Measurements from ENCODE around the gene IGF2BP1.

The IGF2BP1 gene

DNA sequence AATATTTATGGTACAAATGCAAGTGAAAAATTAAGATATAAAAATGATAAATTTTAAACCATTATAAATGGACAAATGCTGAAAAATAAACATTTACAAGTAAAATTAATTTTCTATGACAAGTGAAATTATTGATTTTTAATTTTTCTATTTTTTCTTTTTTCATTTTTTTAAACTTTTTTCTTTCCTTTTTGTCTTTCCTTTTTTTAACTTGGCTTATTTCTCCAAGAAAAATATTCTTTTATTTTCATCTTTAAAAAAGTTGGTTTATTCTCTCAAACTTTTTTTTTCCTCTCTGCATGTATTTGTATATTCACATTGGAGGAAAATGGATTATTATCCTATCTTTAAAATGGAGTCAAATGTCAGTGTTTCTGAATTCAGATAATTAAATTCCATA, 3.9 kb upstream of the IGF2BP1 start:
- H2BK15ac ChIP-seq (ENCODE audit: low read length) = no peak overlapping the region
- H2BK12ac ChIP-seq (ENCODE audit: low read length) = no peak overlapping the region
- H3K4ac ChIP-seq (ENCODE audit: low read length) = no peak overlapping the region
- H3K4me3 ChIP-seq (ENCODE audit: low read length in 2 of 2) = no peak overlapping the region
- no peak overlapping the region for H3K14ac ChIP-seq (ENCODE audit: low read length)
- no peak overlapping the region for H3K18ac ChIP-seq (ENCODE audit: low read length)
- H2BK5ac ChIP-seq (ENCODE audit: low read length) = no peak overlapping the region
- H3K9me3 ChIP-seq (replicated peaks in 1 of 2; ENCODE audit: control insufficient read depth in 2 of 2, insufficient read depth in 1 of 2, low read depth in 1 of 2, low read length in 2 of 2) = no peaks in the 10 kb centered on the region
- no peak overlapping the region for H3K27ac ChIP-seq (replicated peaks; ENCODE audit: low read length)
- no peak overlapping the region for H3K9ac ChIP-seq (ENCODE audit: low read depth, low read length, poor library complexity)
- no peak overlapping the region for H2BK120ac ChIP-seq (ENCODE audit: low read depth, low read length)
- no peak overlapping the region for H2AK5ac ChIP-seq (ENCODE audit: low read depth, low read length)
- no peak for DNase-seq (ENCODE audit: low spot score)
- H3K4me1 ChIP-seq (ENCODE audit: control insufficient read depth in 2 of 2, insufficient read depth in 1 of 2, low read depth in 1 of 2, low read length in 2 of 2) = peaks cover 2 to 28% of the 10 kb centered on the region in 2 donors
- H4K8ac ChIP-seq (ENCODE audit: low read depth, low read length) = no peak overlapping the region
- H4K91ac ChIP-seq (ENCODE audit: low read depth, low read length, poor library complexity) = no peak overlapping the region
- H3K23ac ChIP-seq (ENCODE audit: low read depth, low read length, poor library complexity) = no peak overlapping the region
- H3K79me1 ChIP-seq (ENCODE audit: low read depth, low read length) = no peaks in the 10 kb centered on the region
- no peaks in the 10 kb centered on the region for H3K27me3 ChIP-seq (ENCODE audit: control insufficient read depth in 3 of 3, insufficient read depth in 3 of 3, low read depth in 1 of 3, low read length in 3 of 3)
- no peak overlapping the region for H2AFZ ChIP-seq (ENCODE audit: low read length)
- H3K36me3 ChIP-seq (replicated peaks in 1 of 2; ENCODE audit: control insufficient read depth in 2 of 2, insufficient read depth in 2 of 2, low read length in 2 of 2) = no peaks in the 10 kb centered on the region
- H3K4me2 ChIP-seq (ENCODE audit: insufficient read depth, low read length, poor library complexity, severe bottlenecking) = no peak overlapping the region

DNA sequence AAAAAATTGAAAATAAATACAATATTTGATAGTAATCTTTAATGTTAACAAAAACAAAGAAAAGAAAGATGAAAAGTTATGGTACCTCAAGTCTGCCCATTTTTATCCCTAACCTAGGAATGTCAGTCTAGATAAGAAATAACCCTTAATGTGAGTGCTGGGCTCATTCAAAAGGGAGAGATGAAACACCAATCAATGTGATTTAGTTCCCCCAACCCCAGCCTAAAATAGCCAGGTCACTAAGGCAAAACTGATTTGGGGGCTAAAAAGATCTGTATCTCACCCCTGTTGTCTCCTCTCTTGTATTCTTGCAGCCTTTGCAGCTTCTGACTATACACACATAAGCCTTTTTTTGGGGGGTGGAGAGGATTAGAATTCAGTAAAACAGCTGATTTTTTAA, 3.2 kb upstream of the IGF2BP1 start:
- Histone ChIP-seq H4K8ac (ENCODE audit: low read depth, low read length) (no peak overlapping the region), H2BK15ac (ENCODE audit: low read length) (no peak overlapping the region), H3K4me3 (ENCODE audit: low read length in 2 of 2) (peak overlapping the region in 1 of 2 donors; percentile 17), H2BK12ac (ENCODE audit: low read length) (no peak overlapping the region), H2AK5ac (ENCODE audit: low read depth, low read length) (no peak overlapping the region), H2AFZ (ENCODE audit: low read length) (no peak overlapping the region), H3K4me1 (ENCODE audit: control insufficient read depth in 2 of 2, insufficient read depth in 1 of 2, low read depth in 1 of 2, low read length in 2 of 2) (peaks cover 2 to 28% of the 10 kb centered on the region in 2 donors), H3K27me3 (ENCODE audit: control insufficient read depth in 3 of 3, insufficient read depth in 3 of 3, low read depth in 1 of 3, low read length in 3 of 3) (no peaks in the 10 kb centered on the region), H2BK5ac (ENCODE audit: low read length) (no peak overlapping the region), H3K36me3 (replicated peaks in 1 of 2; ENCODE audit: control insufficient read depth in 2 of 2, insufficient read depth in 2 of 2, low read length in 2 of 2) (peaks cover 0 to 5% of the 10 kb centered on the region in 2 donors), H3K4ac (ENCODE audit: low read length) (no peak overlapping the region), H4K91ac (ENCODE audit: low read depth, low read length, poor library complexity) (no peak overlapping the region), H3K9me3 (replicated peaks in 1 of 2; ENCODE audit: control insufficient read depth in 2 of 2, insufficient read depth in 1 of 2, low read depth in 1 of 2, low read length in 2 of 2) (no peaks in the 10 kb centered on the region), H3K23ac (ENCODE audit: low read depth, low read length, poor library complexity) (no peak overlapping the region), H3K79me1 (ENCODE audit: low read depth, low read length) (no peaks in the 10 kb centered on the region), H3K18ac (ENCODE audit: low read length) (no peak overlapping the region), H3K27ac (replicated peaks; ENCODE audit: low read length) (peak overlapping the region; percentile 80), H2BK120ac (ENCODE audit: low read depth, low read length) (no peak overlapping the region), H3K9ac (ENCODE audit: low read depth, low read length, poor library complexity) (no peak overlapping the region), H3K14ac (ENCODE audit: low read length) (no peak overlapping the region), H3K4me2 (ENCODE audit: insufficient read depth, low read length, poor library complexity, severe bottlenecking) (no peak overlapping the region)
- DNase-seq (ENCODE audit: low spot score) = no peak

DNA sequence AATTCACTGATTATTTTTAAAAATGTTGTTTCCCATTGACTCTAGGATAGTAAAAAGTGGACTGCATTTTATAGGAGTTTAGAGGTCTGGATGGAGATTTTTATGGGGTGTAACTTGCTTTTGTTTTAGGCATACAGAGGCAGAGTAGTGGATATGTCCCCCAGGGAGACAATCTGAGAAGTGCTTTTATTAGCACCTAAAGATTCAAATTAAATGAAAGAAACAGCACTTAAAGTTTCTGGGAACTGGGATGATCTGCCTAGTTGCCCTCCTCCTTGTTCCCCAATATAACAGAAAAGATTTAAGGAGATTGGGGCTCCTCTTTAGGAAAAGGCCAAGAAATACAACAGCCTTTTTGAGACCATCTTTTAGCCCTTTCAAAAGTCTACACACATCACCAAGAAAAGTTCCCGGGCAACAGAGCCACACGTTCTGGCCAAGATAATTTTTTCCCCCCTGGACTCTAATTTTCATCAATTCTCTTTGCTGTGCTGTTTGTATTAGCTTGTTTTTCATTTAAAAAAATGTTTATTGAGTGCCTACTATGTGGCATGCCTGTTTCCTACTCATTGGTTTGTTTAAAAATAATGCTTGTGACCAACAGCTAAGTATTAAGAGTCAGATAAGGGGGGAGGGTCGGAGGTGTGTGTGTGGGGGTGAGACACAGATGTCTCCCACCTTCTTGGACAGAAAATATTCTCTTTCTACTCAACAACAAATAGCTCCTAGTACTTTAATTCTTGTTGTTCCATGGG, 2.5 kb upstream of the IGF2BP1 start:
- no peak overlapping the region for H3K23ac ChIP-seq (ENCODE audit: low read depth, low read length, poor library complexity)

DNA sequence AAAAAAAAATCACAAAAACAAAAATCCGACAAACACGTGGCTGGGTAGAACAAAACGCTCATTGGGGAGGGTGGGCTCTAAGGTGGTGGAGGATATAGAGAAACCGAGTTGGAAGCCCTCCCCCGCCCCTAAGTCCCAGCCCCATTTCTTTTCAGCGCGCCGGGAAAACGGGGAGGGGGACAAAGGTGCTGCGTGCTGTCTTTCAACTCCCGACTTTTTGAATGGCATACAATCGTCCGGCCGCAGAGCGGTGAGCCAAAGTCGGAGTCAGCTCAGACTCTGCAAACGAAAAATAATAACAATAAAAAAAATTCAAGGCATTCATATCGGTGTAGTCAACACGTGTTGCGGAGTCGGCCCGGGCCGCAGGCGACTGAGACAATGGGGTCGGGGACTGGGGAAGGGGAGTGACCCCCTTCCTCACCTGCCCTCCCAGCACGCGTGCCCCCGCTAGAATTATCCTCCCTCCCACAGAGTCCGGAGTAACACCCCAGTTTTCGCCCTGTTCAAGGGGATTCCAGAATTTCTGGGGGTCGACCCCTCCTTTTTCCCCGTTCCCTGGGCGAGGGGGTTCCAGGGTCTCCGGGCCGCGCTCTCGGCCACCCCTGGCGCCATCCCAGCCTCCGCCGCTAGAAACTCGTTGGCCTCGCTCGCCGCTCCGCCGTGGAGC, 1.7 kb upstream of the IGF2BP1 start:
- Histone ChIP-seq H3K4me1 (ENCODE audit: control insufficient read depth in 2 of 2, insufficient read depth in 1 of 2, low read depth in 1 of 2, low read length in 2 of 2) (peaks cover 2 to 25% of the 10 kb centered on the region in 2 donors), H2BK5ac (ENCODE audit: low read length) (peak overlapping the region; percentile 100), H3K27ac (replicated peaks; ENCODE audit: low read length) (peak overlapping the region; percentile 100), H3K79me1 (ENCODE audit: low read depth, low read length) (no peaks in the 10 kb centered on the region), H3K9ac (ENCODE audit: low read depth, low read length, poor library complexity) (peak overlapping the region; percentile 99), H3K4me2 (ENCODE audit: insufficient read depth, low read length, poor library complexity, severe bottlenecking) (peak overlapping the region; percentile 54), H4K91ac (ENCODE audit: low read depth, low read length, poor library complexity) (peak overlapping the region; percentile 56), H3K4me3 (ENCODE audit: low read length in 2 of 2) (peak overlapping the region; percentile 98 to 99), H2BK15ac (ENCODE audit: low read length) (peak overlapping the region; percentile 90), H2AK5ac (ENCODE audit: low read depth, low read length) (peak overlapping the region; percentile 100), H2BK120ac (ENCODE audit: low read depth, low read length) (peak overlapping the region; percentile 89), H3K14ac (ENCODE audit: low read length) (peak overlapping the region; percentile 100), H4K8ac (ENCODE audit: low read depth, low read length) (peak overlapping the region; percentile 29), H3K4ac (ENCODE audit: low read length) (peak overlapping the region; percentile 94), H2AFZ (ENCODE audit: low read length) (peak overlapping the region; percentile 61), H2BK12ac (ENCODE audit: low read length) (no peak overlapping the region), H3K36me3 (replicated peaks in 1 of 2; ENCODE audit: control insufficient read depth in 2 of 2, insufficient read depth in 2 of 2, low read length in 2 of 2) (peaks cover 0 to 12% of the 10 kb centered on the region in 2 donors), H3K18ac (ENCODE audit: low read length) (peak overlapping the region; percentile 99), H3K9me3 (replicated peaks in 1 of 2; ENCODE audit: control insufficient read depth in 2 of 2, insufficient read depth in 1 of 2, low read depth in 1 of 2, low read length in 2 of 2) (no peaks in the 10 kb centered on the region), H3K27me3 (ENCODE audit: control insufficient read depth in 3 of 3, insufficient read depth in 3 of 3, low read depth in 1 of 3, low read length in 3 of 3) (no peaks in the 10 kb centered on the region), H3K23ac (ENCODE audit: low read depth, low read length, poor library complexity) (peak overlapping the region; percentile 100)
- peak; percentile 69 for DNase-seq (ENCODE audit: low spot score)
- no CpG with 5 or more reads among the region's 46 CpGs for WGBS, 2 donors (ENCODE audit: extremely low coverage in 2 of 2, insufficient read length in 2 of 2, insufficient replicate concordance in 1 of 2)

More for the DNA sequence above, 2.5 kb upstream of the IGF2BP1 start:
- no peaks in the 10 kb centered on the region for H3K79me1 ChIP-seq (ENCODE audit: low read depth, low read length)
- no peak overlapping the region for H2BK15ac ChIP-seq (ENCODE audit: low read length)
- H3K9me3 ChIP-seq (replicated peaks in 1 of 2; ENCODE audit: control insufficient read depth in 2 of 2, insufficient read depth in 1 of 2, low read depth in 1 of 2, low read length in 2 of 2) = no peaks in the 10 kb centered on the region
- no CpG with 5 or more reads among the region's 3 CpGs for WGBS, 2 donors (ENCODE audit: extremely low coverage in 2 of 2, insufficient read length in 2 of 2, insufficient replicate concordance in 1 of 2)
- peak overlapping the region; percentile 98 to 99 for H3K4me3 ChIP-seq (ENCODE audit: low read length in 2 of 2)
- H3K36me3 ChIP-seq (replicated peaks in 1 of 2; ENCODE audit: control insufficient read depth in 2 of 2, insufficient read depth in 2 of 2, low read length in 2 of 2) = peaks cover 0 to 5% of the 10 kb centered on the region in 2 donors
- no peak for DNase-seq (ENCODE audit: low spot score)
- H3K4me2 ChIP-seq (ENCODE audit: insufficient read depth, low read length, poor library complexity, severe bottlenecking) = peak overlapping the region; percentile 49
- peaks cover 2 to 28% of the 10 kb centered on the region in 2 donors for H3K4me1 ChIP-seq (ENCODE audit: control insufficient read depth in 2 of 2, insufficient read depth in 1 of 2, low read depth in 1 of 2, low read length in 2 of 2)
- no peak overlapping the region for H4K91ac ChIP-seq (ENCODE audit: low read depth, low read length, poor library complexity)
- H3K14ac ChIP-seq (ENCODE audit: low read length) = no peak overlapping the region
- H2AK5ac ChIP-seq (ENCODE audit: low read depth, low read length) = no peak overlapping the region
- no peak overlapping the region for H2BK12ac ChIP-seq (ENCODE audit: low read length)
- no peak overlapping the region for H4K8ac ChIP-seq (ENCODE audit: low read depth, low read length)
- H2BK5ac ChIP-seq (ENCODE audit: low read length) = no peak overlapping the region
- H3K9ac ChIP-seq (ENCODE audit: low read depth, low read length, poor library complexity) = no peak overlapping the region
- no peak overlapping the region for H3K18ac ChIP-seq (ENCODE audit: low read length)
- H3K27ac ChIP-seq (replicated peaks; ENCODE audit: low read length) = peak overlapping the region; percentile 100
- no peak overlapping the region for H2BK120ac ChIP-seq (ENCODE audit: low read depth, low read length)
- H2AFZ ChIP-seq (ENCODE audit: low read length) = peak overlapping the region; percentile 3
- no peaks in the 10 kb centered on the region for H3K27me3 ChIP-seq (ENCODE audit: control insufficient read depth in 3 of 3, insufficient read depth in 3 of 3, low read depth in 1 of 3, low read length in 3 of 3)
- H3K4ac ChIP-seq (ENCODE audit: low read length) = no peak overlapping the region
